ENCODE data around the gene PXDN.

PXDN gene

GRCh38 chr2:1673160-1673944 is 71.0 kb downstream of the PXDN start:
- no peak overlapping the region for H3K27ac ChIP-seq
- TF ChIP-seq ZFX (IDR thresholded peaks at IDR 0.05) = no peak
- TF ChIP-seq CTCF (conservative IDR thresholded peaks at IDR 0.05) = no peak

GRCh38 chr2:1672738-1673137 is 71.6 kb downstream of the PXDN start:
- H3K27ac ChIP-seq = no peak overlapping the region
- TF ChIP-seq ZFX (IDR thresholded peaks at IDR 0.05) = no peak
- no peak for TF ChIP-seq CTCF (conservative IDR thresholded peaks at IDR 0.05)

GRCh38 chr2:1671916-1672315 is 72.4 kb downstream of the PXDN start:
- H3K27ac ChIP-seq = no peak overlapping the region
- TF ChIP-seq CTCF (conservative IDR thresholded peaks at IDR 0.05) (no peak), ZFX (IDR thresholded peaks at IDR 0.05) (no peak)

GRCh38 chr2:1670636-1671035 is 73.7 kb downstream of the PXDN start:
- TF ChIP-seq CTCF (conservative IDR thresholded peaks at IDR 0.05) (no peak), ZFX (IDR thresholded peaks at IDR 0.05) (no peak)
- no peak overlapping the region for H3K27ac ChIP-seq

GRCh38 chr2:1665761-1666505 is 78.4 kb downstream of the PXDN start:
- H3K27ac ChIP-seq = no peak overlapping the region
- no peak for TF ChIP-seq ZFX (IDR thresholded peaks at IDR 0.05)
- no peak; the same call in 1 of the 2 replicates for TF ChIP-seq CTCF (conservative IDR thresholded peaks at IDR 0.05)

GRCh38 chr2:1664698-1665097 is 79.6 kb downstream of the PXDN start:
- TF ChIP-seq ZFX (IDR thresholded peaks at IDR 0.05) (no peak), CTCF (conservative IDR thresholded peaks at IDR 0.05) (no peak)
- H3K27ac ChIP-seq = no peak overlapping the region

GRCh38 chr2:1664076-1664605 is 80.2 kb downstream of the PXDN start:
- no peak for TF ChIP-seq ZFX (IDR thresholded peaks at IDR 0.05)
- no peak overlapping the region for H3K27ac ChIP-seq

Measured in C4-2B (cell line).